ENCODE measurements around the gene SYNJ1.

The SYNJ1 gene

DNA sequence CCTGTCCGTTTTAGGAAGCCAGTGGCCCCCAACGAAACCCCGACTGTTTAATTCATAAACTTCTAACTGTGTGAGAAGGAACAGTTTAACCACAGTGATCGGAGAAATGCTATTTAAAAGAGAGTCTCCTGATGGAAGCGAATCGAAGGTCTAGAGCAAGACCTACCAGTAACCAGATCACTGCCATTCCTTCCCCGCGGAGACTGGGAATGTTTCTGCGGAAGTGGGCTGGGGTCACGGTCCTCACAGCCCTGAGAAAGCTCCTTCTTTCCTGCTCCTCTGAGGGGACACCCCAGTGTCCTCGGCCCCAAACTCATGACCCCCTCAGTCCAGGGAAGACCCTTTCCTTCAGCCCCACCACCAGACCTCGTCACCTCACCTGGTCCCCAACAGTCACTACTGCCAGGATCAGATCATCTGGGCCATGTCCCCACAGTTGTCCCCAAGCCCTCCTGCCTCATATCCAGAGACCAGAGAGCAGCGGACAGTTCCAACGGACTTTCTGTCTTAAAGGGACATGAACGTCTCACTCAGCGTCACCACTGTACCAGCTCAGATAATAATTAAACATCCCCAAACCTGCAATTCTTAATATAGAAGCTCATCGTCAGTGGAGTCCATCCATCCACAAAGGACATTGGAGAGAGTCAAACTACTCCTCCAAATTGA, 142.6 kb downstream of the SYNJ1 start, which contains the start of gene TCP10L:
TSS of gene TCP10L (minus strand) at position 482 of the 669 bp plus-strand sequence. CDS start 1,219 bp downstream, outside the sequence.
- TF ChIP-seq TAF1 (IDR thresholded peaks at IDR 0.05; ENCODE audit: borderline replicate concordance, insufficient read depth, low read length), result no peak
- TF ChIP-seq SIN3A (IDR thresholded peaks at IDR 0.05; ENCODE audit: borderline replicate concordance, insufficient read depth, low read length), result no peak
- TF ChIP-seq POLR2AphosphoS5 (IDR thresholded peaks at IDR 0.05; ENCODE audit: low read depth, low read length), result no peak
- TF ChIP-seq FOXP2 (optimal IDR thresholded peaks at IDR 0.05; ENCODE audit: borderline replicate concordance, extremely low read depth, extremely low read length, insufficient read depth), result no peak
- no peak for TF ChIP-seq REST (IDR thresholded peaks at IDR 0.05; ENCODE audit: insufficient read depth in 1 of 2, low read depth in 2 of 2, low read length in 2 of 2)

GRCh38 chr21:32584472-32584871, 143.3 kb downstream of the SYNJ1 start:
- no peak for TF ChIP-seq TAF1 (IDR thresholded peaks at IDR 0.05; ENCODE audit: borderline replicate concordance, insufficient read depth, low read length)

DNA sequence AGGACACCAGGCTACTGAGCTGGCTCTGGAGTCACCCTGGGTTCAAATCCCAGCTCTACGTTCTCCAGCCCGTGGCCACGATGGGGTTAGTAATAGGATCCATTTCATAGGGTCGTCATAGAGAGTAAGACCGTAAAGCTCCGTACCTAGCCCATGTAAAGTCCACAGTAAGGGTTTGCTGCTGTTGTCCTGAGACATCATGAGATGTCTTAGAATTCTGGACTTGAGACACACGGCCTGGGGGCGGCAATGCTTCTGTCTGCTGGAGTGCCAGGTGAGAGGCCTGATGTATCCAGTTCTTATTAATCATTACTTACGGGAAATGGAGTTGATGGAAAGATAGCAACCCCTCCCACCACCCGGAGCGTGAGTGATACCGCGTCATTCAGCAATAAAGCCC, 146.1 kb downstream of the SYNJ1 start:
- TF ChIP-seq FOXP2 (optimal IDR thresholded peaks at IDR 0.05; ENCODE audit: borderline replicate concordance, extremely low read depth, extremely low read length, insufficient read depth) (no peak), REST (IDR thresholded peaks at IDR 0.05; ENCODE audit: insufficient read depth in 1 of 2, low read depth in 2 of 2, low read length in 2 of 2) (no peak), POLR2AphosphoS5 (IDR thresholded peaks at IDR 0.05; ENCODE audit: low read depth, low read length) (no peak), SIN3A (IDR thresholded peaks at IDR 0.05; ENCODE audit: borderline replicate concordance, insufficient read depth, low read length) (no peak), TAF1 (IDR thresholded peaks at IDR 0.05; ENCODE audit: borderline replicate concordance, insufficient read depth, low read length) (no peak)

- no peak for TF ChIP-seq POLR2AphosphoS5 (IDR thresholded peaks at IDR 0.05; ENCODE audit: low read depth, low read length)
- no peak for TF ChIP-seq REST (IDR thresholded peaks at IDR 0.05; ENCODE audit: insufficient read depth in 1 of 2, low read depth in 2 of 2, low read length in 2 of 2)
- TF ChIP-seq TAF1 (IDR thresholded peaks at IDR 0.05; ENCODE audit: borderline replicate concordance, insufficient read depth, low read length), result no peak
- no peak for TF ChIP-seq SIN3A (IDR thresholded peaks at IDR 0.05; ENCODE audit: borderline replicate concordance, insufficient read depth, low read length)
- no peak for TF ChIP-seq FOXP2 (optimal IDR thresholded peaks at IDR 0.05; ENCODE audit: borderline replicate concordance, extremely low read depth, extremely low read length, insufficient read depth)
These were observed 146.9 kb downstream of the SYNJ1 start for GRCh38 chr21:32580949-32581348.

Data from PFSK-1 (cell line).